B cell (primary cell): ENCODE data around the gene CXCL10. TPM values are rescaled to one million over a fixed set of nuclear protein-coding genes. Genes with fewer than 3 reads are reported as not detected.
A peak's percentile ranks its signal among the peaks of the same experiment; 100 is the strongest.

Experiments used
- ATAC-seq: fragments of 200-7000 bp; cut with Tn5 transposase; one replicate; pipeline ENCODE4 v1.10.0; 2021; ENCODE audit warnings: low read depth, mild to moderate bottlenecking, moderate number of reproducible peaks, moderate library complexity
- CTCF ChIA-PET: fragments of 350-600 bp; sonication (Branson Sonifier 250); formaldehyde crosslinking; loops from one replicate; lab custom pipeline; 2021; ENCODE audit warnings: antibody characterized with exemption, inconsistent platforms; lab: Charles Lee
- POLR2A ChIA-PET: fragments of 350-600 bp; sonication (Branson Sonifier 250); formaldehyde crosslinking; loops from one replicate; lab custom pipeline; 2021; ENCODE audit warnings: antibody characterized with exemption; lab: Charles Lee
- DNase-seq: peaks from one replicate; pipeline ENCODE4 v3.0.0; 2013
- H2AFZ ChIP-seq: 2 replicates; pipeline ENCODE4 v1.6.1; 2012; ENCODE audit warnings: mild to moderate bottlenecking, low read depth, low read length; ENCODE audit not compliant: insufficient read depth, poor library complexity, severe bottlenecking
- H3K27ac ChIP-seq, 2 donors: 1 replicate in 1 of 2; 2 replicates in 1 of 2; pipeline ENCODE4 v1.5.1; 2012 to 2013; ENCODE audit warnings: low read length in 2 of 2, mild to moderate bottlenecking in 2 of 2, moderate library complexity in 1 of 2
- H3K27me3 ChIP-seq, 4 experiments: fragments of 200-600 bp in 1 of 4; sonication (generic) in 1 of 4; replicated peaks in 1 of 4; 1 replicate in 2 of 4; 2 replicates in 2 of 4; pipeline versions ENCODE4 v1.6.1 to v1.7.0; 2013 to 2016; ENCODE audit warnings: low read length in 3 of 4, mild to moderate bottlenecking in 2 of 4, mixed read lengths in 1 of 4, moderate library complexity in 1 of 4; ENCODE audit not compliant: insufficient read depth in 4 of 4, control insufficient read depth in 3 of 4; ENCODE audit errors: control extremely low read depth in 1 of 4
- H3K36me3 ChIP-seq, 2 experiments: replicated peaks in 1 of 2; 1 replicate in 1 of 2; 2 replicates in 1 of 2; pipeline versions ENCODE4 v1.6.1 to v1.7.1; 2013; ENCODE audit warnings: low read length in 1 of 2; ENCODE audit not compliant: insufficient read depth in 2 of 2, control insufficient read depth in 1 of 2; ENCODE audit errors: control extremely low read depth in 1 of 2, extremely low read depth in 1 of 2
- H3K4me1 ChIP-seq, 2 donors: fragments of 200-600 bp in 1 of 2; sonication (generic) in 1 of 2; 1 replicate in 1 of 2; 2 replicates in 1 of 2; pipeline versions ENCODE4 v1.5.1 to v1.6.1; 2013 to 2017; ENCODE audit warnings: low read length in 2 of 2; ENCODE audit not compliant: control insufficient read depth in 2 of 2, insufficient read depth in 2 of 2
- H3K4me2 ChIP-seq: replicated peaks from 2 replicates; pipeline ENCODE3; 2012; ENCODE audit warnings: mild to moderate bottlenecking, low read depth, low read length; ENCODE audit not compliant: poor library complexity, severe bottlenecking
- H3K4me3 ChIP-seq, 5 experiments: fragments of 200-600 bp in 1 of 5; sonication (generic) in 1 of 5; 1 replicate in 3 of 5; 2 replicates in 2 of 5; pipeline versions ENCODE4 v1.5.1 to v1.7.0; 2011 to 2016; ENCODE audit warnings: low read length in 4 of 5, mild to moderate bottlenecking in 4 of 5, low read depth in 2 of 5, control low read depth in 1 of 5, moderate library complexity in 1 of 5; ENCODE audit not compliant: insufficient read depth in 1 of 5; ENCODE audit errors: control extremely low read depth in 1 of 5, extremely low read depth in 1 of 5
- H3K79me2 ChIP-seq: fragments of 200-600 bp; sonication (generic); one replicate; pipeline ENCODE4 v1.6.0; 2016; ENCODE audit warnings: low read length; ENCODE audit not compliant: control insufficient read depth, insufficient read depth
- H3K9ac ChIP-seq: fragments of 200-600 bp; sonication (generic); 2 replicates; pipeline ENCODE4 v1.6.1; 2017; ENCODE audit warnings: mild to moderate bottlenecking, low read length, moderate library complexity
- H3K9me3 ChIP-seq, 3 donors: one replicate each; pipeline versions ENCODE4 v1.6.1 to v1.7.1; 2013; ENCODE audit warnings: low read length in 2 of 3; ENCODE audit not compliant: control insufficient read depth in 2 of 3, insufficient read depth in 1 of 3; ENCODE audit errors: control extremely low read depth in 1 of 3
- H4K20me1 ChIP-seq: 2 replicates; pipeline ENCODE4 v1.6.0; 2012; ENCODE audit warnings: mild to moderate bottlenecking, low read length; ENCODE audit not compliant: insufficient read depth, control insufficient read depth, poor library complexity, severe bottlenecking
- H3K27ac Mint-ChIP-seq: one replicate; pipeline ENCODE4 v1.8.0; 2021; ENCODE audit warnings: mixed read lengths
- H3K27me3 Mint-ChIP-seq: one replicate; pipeline ENCODE4 v1.8.0; 2021; ENCODE audit warnings: mixed read lengths
- H3K4me1 Mint-ChIP-seq: one replicate; pipeline ENCODE4 v1.8.0; 2021; ENCODE audit warnings: mixed read lengths
- H3K4me3 Mint-ChIP-seq: one replicate; pipeline ENCODE4 v1.8.0; 2021; ENCODE audit warnings: mixed read lengths
- H3K9me3 Mint-ChIP-seq: one replicate; pipeline ENCODE4 v1.8.0; 2022; ENCODE audit warnings: mixed read lengths; ENCODE audit not compliant: insufficient read depth
- CTCF ChIP-seq: fragments of 200-600 bp; IDR thresholded peaks from one replicate; pipeline ENCODE4 v1.8.0; 2022; ENCODE audit warnings: antibody characterized with exemption, mild to moderate bottlenecking
- EZH2 ChIP-seq: IDR thresholded peaks from 2 replicates; pipeline ENCODE4 v1.6.1; 2012; ENCODE audit warnings: borderline replicate concordance, low read depth, mild to moderate bottlenecking, moderate library complexity, low read length; ENCODE audit not compliant: insufficient read depth, poor library complexity, severe bottlenecking
- whole genome bisulfite sequencing: methylation state at CpG from one replicate; pipeline ENCODE4 v1.1.5; 2013; ENCODE audit warnings: missing lambda C conversion rate; ENCODE audit not compliant: insufficient coverage; 5-methylcytosine and 5-hydroxymethylcytosine counted together
- intact Hi-C: fragments of 100-400 bp; cut with micrococcal nuclease; formaldehyde crosslinking; loops from one replicate; pipeline ENCODE4 v1.10.0; 2022
- polyA plus RNA-seq: library from polyadenylated mRNA; depleted of rRNA; stranded (reverse); fragments of >200 nt; gene quantifications from 2 replicates; pipeline ENCODE4 v1.2.3, GENCODE V29; 2012
- total RNA-seq, 2 donors: library from RNA; stranded (reverse); fragments of 120-200 nt in 1 of 2; gene quantifications; 1 replicate in 1 of 2; 2 replicates in 1 of 2; pipeline versions ENCODE4 v1.2.3 to v1.2.4, GENCODE V29; 2013 to 2022

The CXCL10 gene
- total and polyA plus RNA-seq, 2 donors (not counting 1 experiment from before 2014, with no cell fraction given), result 0.07 TPM; not detected in 1

DNA sequence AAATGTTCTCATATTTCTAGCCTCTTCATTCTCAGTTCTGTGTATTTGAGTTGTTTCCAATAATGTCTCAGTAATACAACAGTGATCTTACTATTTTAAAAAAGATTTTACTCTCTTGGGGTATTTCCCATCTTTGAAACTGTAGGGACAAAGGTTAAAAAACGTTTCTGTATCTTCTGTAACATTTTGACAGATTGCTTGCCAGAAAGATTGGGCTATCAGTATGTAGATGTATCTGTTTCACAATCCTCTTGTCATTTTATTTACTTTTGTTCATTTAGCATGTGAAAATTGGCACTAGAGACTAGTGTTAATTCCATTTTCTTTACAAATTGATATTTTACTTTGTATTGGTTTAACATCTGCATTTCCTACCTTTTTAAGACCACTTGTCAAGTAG lies 9.8 kb downstream of the CXCL10 start:
- no peak overlapping the region for H3K9ac ChIP-seq
- ATAC-seq (no peak), DNase-seq (no peak)
- no peaks in the 10 kb centered on the region for H4K20me1 ChIP-seq
- H3K9me3 ChIP-seq, result no peaks in the 10 kb centered on the region
- Mint-ChIP-seq H3K4me3 (no peak overlapping the region), H3K9me3 (no peaks in the 10 kb centered on the region), H3K4me1 (peaks cover 28% of the 10 kb centered on the region), H3K27ac (no peak overlapping the region), H3K27me3 (no peaks in the 10 kb centered on the region)
- no peak overlapping the region for H3K4me2 ChIP-seq
- H3K4me1 ChIP-seq, result peaks cover 20 to 23% of the 10 kb centered on the region in 2 donors
- H3K27ac ChIP-seq, result no peak overlapping the region
- POLR2A ChIA-PET, result no interaction called here
- no peak overlapping the region for H3K4me3 ChIP-seq
- no peaks in the 10 kb centered on the region for H3K36me3 ChIP-seq
- WGBS, result no CpG with 5 or more reads among the region's 1 CpG
- H3K27me3 ChIP-seq, result no peaks in the 10 kb centered on the region
- H3K79me2 ChIP-seq, result no peaks in the 10 kb centered on the region
- TF ChIP-seq CTCF (no peak), EZH2 (no peak)
- intact Hi-C loops, result no loop called here
- CTCF ChIA-PET, result interaction anchor here (0.6 to 3.4 kb wide), 2 partner anchors 18 to 49 kb away, joined by 3 to 14 read pairs; no protein-coding TSS in a partner anchor
- no peak overlapping the region for H2AFZ ChIP-seq

GRCh38 chr4:76012388-76012801 lies 10.9 kb downstream of the CXCL10 start:
- intact Hi-C loops, result no loop called here
- H3K4me3 Mint-ChIP-seq, result no peak overlapping the region
- no CpG with 5 or more reads among the region's 1 CpG for WGBS
- Histone ChIP-seq H3K79me2 (no peaks in the 10 kb centered on the region), H2AFZ (peak overlapping the region; percentile 47), H3K27me3 (no peaks in the 10 kb centered on the region), H3K4me2 (peak overlapping the region; percentile 57), H3K9me3 (no peaks in the 10 kb centered on the region), H3K27ac (peak overlapping the region in 1 of 2 donors; percentile 42), H3K4me1 (peaks cover 20 to 23% of the 10 kb centered on the region in 2 donors), H3K9ac (peak overlapping the region; percentile 33), H4K20me1 (no peaks in the 10 kb centered on the region), H3K4me3 (no peak overlapping the region), H3K36me3 (no peaks in the 10 kb centered on the region)
- no peak overlapping the region for H3K27ac Mint-ChIP-seq
- peaks cover 28% of the 10 kb centered on the region for H3K4me1 Mint-ChIP-seq
- DNase-seq, result no peak
- no peaks in the 10 kb centered on the region for H3K9me3 Mint-ChIP-seq
- CTCF ChIA-PET, result no interaction called here
- POLR2A ChIA-PET, result no interaction called here
- ATAC-seq, result no peak
- TF ChIP-seq EZH2, result no peak
- no peak for TF ChIP-seq CTCF
- H3K27me3 Mint-ChIP-seq, result no peaks in the 10 kb centered on the region
